Naive B cell (primary cell): ENCODE measurements around the gene MAZ. TPM values are rescaled to one million over a fixed set of nuclear protein-coding genes. Genes with fewer than 3 reads are reported as not detected.

Source experiments
- ATAC-seq, 2 donors: fragments of 150-1000 bp; cut with Tn5 transposase; 2 replicates each; pipeline ENCODE4 v1.10.0; 2021; ENCODE audit warnings: low read depth in 2 of 2, mild to moderate bottlenecking in 2 of 2, moderate library complexity in 2 of 2
- DNase-seq: peaks from one replicate; pipeline ENCODE4 v3.0.0; 2022
- H3K27ac Mint-ChIP-seq, 6 donors: one replicate each; pipeline ENCODE4 v1.8.0; 2020 to 2022; ENCODE audit warnings: mild to moderate bottlenecking in 6 of 6, mixed read lengths in 6 of 6, moderate library complexity in 5 of 6, inconsistent platforms in 2 of 6
- H3K27me3 Mint-ChIP-seq, 3 donors: one replicate each; pipeline ENCODE4 v1.8.0; 2021 to 2022; ENCODE audit warnings: mixed read lengths in 3 of 3, mild to moderate bottlenecking in 1 of 3
- H3K36me3 Mint-ChIP-seq, 2 donors: one replicate each; pipeline ENCODE4 v1.8.0; 2020 to 2022; ENCODE audit warnings: mixed read lengths in 2 of 2, inconsistent platforms in 1 of 2, mild to moderate bottlenecking in 1 of 2
- H3K4me1 Mint-ChIP-seq, 3 donors: one replicate each; pipeline ENCODE4 v1.8.0; 2020 to 2022; ENCODE audit warnings: mixed read lengths in 3 of 3, inconsistent platforms in 1 of 3, mild to moderate bottlenecking in 1 of 3, moderate library complexity in 1 of 3
- H3K4me3 Mint-ChIP-seq, 8 donors: one replicate each; pipeline ENCODE4 v1.8.0; 2020 to 2022; ENCODE audit warnings: mild to moderate bottlenecking in 8 of 8, mixed read lengths in 8 of 8, moderate library complexity in 8 of 8, inconsistent platforms in 2 of 8
- H3K9me3 Mint-ChIP-seq, 7 donors: one replicate each; pipeline ENCODE4 v1.8.0; 2020 to 2022; ENCODE audit warnings: mixed read lengths in 7 of 7, mild to moderate bottlenecking in 5 of 7, inconsistent platforms in 2 of 7, moderate library complexity in 1 of 7
- polyA plus RNA-seq, 6 donors: library from polyadenylated mRNA; unstranded; fragments of 300-500 nt; fragmentation: Illumina TruSeq; gene quantifications; one replicate each; pipeline ENCODE4 v1.2.3, GENCODE V29; 2021; ENCODE audit warnings: low read depth in 6 of 6

MAZ gene
- polyA plus RNA-seq, 6 donors from 2014 or later, result 16.1 to 30.6 (median 23.2) TPM

- peak in 1 of 2 donors; percentile 6 for ATAC-seq
- Mint-ChIP-seq H3K27me3 (peaks cover 0 to 11% (median 6%) of the 10 kb centered on the region in 3 donors), H3K9me3 (no peaks in the 10 kb centered on the region), H3K4me1 (peaks cover 54 to 73% (median 67%) of the 10 kb centered on the region in 3 donors), H3K4me3 (peak overlapping the region; percentile 87 to 100 (median 98)), H3K36me3 (no peaks in the 10 kb centered on the region), H3K27ac (peak overlapping the region in 4 of 6 donors; percentile 92 to 99 (median 97))
- DNase-seq, result no peak
Observed at GRCh38 chr16:29815032-29815721, 8.8 kb downstream of the MAZ start.

GRCh38 chr16:29815793-29816693, 9.7 kb downstream of the MAZ start, which contains the start of gene PAGR1:
Gene PAGR1 (plus strand): TSS chr16:29816152. CDS start chr16:29816526, 374 bp downstream.
- DNase-seq (peak; percentile 98), ATAC-seq (peak; percentile 74 to 76)
- Mint-ChIP-seq H3K27ac (peak within 1 kb of the TSS; percentile 92 to 99 (median 98)), H3K9me3 (no peaks in the 10 kb centered on the region), H3K4me3 (peak within 1 kb of the TSS; percentile 87 to 100 (median 98)), H3K36me3 (no peaks in the 10 kb centered on the region), H3K27me3 (peaks cover 0 to 11% (median 6%) of the 10 kb centered on the region in 3 donors), H3K4me1 (peaks cover 53 to 73% (median 67%) of the 10 kb centered on the region in 3 donors)

DNA sequence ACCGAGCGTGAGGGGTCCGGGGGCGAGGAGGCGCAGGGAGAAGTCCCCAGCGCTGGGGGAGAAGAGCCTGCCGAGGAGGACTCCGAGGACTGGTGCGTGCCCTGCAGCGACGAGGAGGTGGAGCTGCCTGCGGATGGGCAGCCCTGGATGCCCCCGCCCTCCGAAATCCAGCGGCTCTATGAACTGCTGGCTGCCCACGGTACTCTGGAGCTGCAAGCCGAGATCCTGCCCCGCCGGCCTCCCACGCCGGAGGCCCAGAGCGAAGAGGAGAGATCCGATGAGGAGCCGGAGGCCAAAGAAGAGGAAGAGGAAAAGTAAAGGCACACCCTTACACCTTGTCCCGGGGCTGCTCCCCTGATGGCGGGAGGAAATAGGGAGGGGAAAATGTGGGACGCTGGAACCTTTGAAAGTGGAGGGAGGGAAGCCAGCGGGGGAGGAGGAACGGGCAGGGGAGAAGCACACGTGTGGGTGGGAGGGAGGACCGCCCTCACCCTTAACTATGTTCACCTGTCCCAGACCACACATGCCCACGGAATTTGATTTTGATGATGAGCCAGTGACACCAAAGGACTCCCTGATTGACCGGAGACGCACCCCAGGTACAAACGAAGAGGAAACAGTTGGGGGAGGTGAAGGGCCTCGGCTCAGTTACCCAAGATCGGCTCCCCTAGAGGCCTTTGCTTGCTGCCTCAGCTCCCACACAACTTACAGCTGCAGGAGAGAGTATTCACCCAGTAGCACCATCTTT, 10.5 kb downstream of the MAZ start:
- ATAC-seq, result no peak
- H3K36me3 Mint-ChIP-seq, result no peaks in the 10 kb centered on the region

GRCh38 chr16:29818082-29818481, 11.8 kb downstream of the MAZ start:
- no peaks in the 10 kb centered on the region for H3K36me3 Mint-ChIP-seq

More for the DNA sequence above, 10.5 kb downstream of the MAZ start:
- Mint-ChIP-seq H3K9me3 (no peaks in the 10 kb centered on the region), H3K4me3 (peak overlapping the region; percentile 87 to 100 (median 98)), H3K4me1 (peaks cover 48 to 73% (median 66%) of the 10 kb centered on the region in 3 donors), H3K27ac (peak overlapping the region; percentile 58 to 99 (median 85)), H3K27me3 (peaks cover 0 to 5% (median under 1%) of the 10 kb centered on the region in 3 donors)
- DNase-seq, result peak; percentile 23

GRCh38 chr16:29819506-29819905, 13.2 kb downstream of the MAZ start:
- Mint-ChIP-seq H3K4me1 (peaks cover 43 to 82% (median 68%) of the 10 kb centered on the region in 3 donors), H3K27ac (peak overlapping the region in 3 of 6 donors; percentile 65 to 89 (median 80)), H3K4me3 (peak overlapping the region; percentile 87 to 98 (median 94)), H3K36me3 (no peaks in the 10 kb centered on the region), H3K9me3 (no peaks in the 10 kb centered on the region), H3K27me3 (no peaks in the 10 kb centered on the region)
- DNase-seq, result no peak
- no peak for ATAC-seq

More at GRCh38 chr16:29818082-29818481, 11.8 kb downstream of the MAZ start:
- Mint-ChIP-seq H3K4me1 (peaks cover 45 to 83% (median 69%) of the 10 kb centered on the region in 3 donors), H3K27me3 (no peaks in the 10 kb centered on the region), H3K27ac (peak overlapping the region in 1 of 6 donors; percentile 71), H3K9me3 (no peaks in the 10 kb centered on the region), H3K4me3 (peak overlapping the region; percentile 37 to 94 (median 80))
- DNase-seq (no peak), ATAC-seq (no peak)

DNA sequence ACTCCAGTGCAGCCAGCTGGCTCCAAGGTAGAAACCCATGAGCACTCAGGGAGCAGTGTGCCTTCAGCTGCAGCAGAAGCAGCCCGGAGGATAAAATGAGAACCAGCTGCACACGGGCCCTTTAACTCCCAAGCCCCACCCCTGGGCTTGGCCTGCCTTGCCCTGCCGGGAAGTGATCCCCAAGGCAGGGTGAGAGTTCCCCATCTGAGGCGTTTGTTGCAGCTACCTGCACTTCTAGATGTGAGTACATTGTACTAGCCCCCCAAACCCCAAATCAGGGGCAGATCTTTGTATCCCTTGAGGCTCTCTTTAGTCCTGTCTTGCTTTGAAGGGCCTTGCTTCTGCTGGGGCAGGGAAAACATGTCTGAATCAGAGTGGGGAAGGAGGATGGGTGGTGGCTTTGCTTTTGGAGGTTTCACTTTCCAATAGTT, 14.0 kb downstream of the MAZ start, which contains the start of gene MVP:
MVP (plus strand) TSS at position 192 of the 431 bp plus-strand sequence. CDS start 10,088 bp downstream, outside the sequence.
- ATAC-seq (peak; percentile 5 to 8), DNase-seq (peak; percentile 47)
- Mint-ChIP-seq H3K27me3 (no peaks in the 10 kb centered on the region), H3K4me3 (peak within 1 kb of the TSS; percentile 87 to 98 (median 94)), H3K9me3 (no peaks in the 10 kb centered on the region), H3K27ac (peak within 1 kb of the TSS; percentile 87 to 97 (median 93)), H3K36me3 (no peaks in the 10 kb centered on the region), H3K4me1 (peaks cover 40 to 80% (median 64%) of the 10 kb centered on the region in 3 donors)

DNA sequence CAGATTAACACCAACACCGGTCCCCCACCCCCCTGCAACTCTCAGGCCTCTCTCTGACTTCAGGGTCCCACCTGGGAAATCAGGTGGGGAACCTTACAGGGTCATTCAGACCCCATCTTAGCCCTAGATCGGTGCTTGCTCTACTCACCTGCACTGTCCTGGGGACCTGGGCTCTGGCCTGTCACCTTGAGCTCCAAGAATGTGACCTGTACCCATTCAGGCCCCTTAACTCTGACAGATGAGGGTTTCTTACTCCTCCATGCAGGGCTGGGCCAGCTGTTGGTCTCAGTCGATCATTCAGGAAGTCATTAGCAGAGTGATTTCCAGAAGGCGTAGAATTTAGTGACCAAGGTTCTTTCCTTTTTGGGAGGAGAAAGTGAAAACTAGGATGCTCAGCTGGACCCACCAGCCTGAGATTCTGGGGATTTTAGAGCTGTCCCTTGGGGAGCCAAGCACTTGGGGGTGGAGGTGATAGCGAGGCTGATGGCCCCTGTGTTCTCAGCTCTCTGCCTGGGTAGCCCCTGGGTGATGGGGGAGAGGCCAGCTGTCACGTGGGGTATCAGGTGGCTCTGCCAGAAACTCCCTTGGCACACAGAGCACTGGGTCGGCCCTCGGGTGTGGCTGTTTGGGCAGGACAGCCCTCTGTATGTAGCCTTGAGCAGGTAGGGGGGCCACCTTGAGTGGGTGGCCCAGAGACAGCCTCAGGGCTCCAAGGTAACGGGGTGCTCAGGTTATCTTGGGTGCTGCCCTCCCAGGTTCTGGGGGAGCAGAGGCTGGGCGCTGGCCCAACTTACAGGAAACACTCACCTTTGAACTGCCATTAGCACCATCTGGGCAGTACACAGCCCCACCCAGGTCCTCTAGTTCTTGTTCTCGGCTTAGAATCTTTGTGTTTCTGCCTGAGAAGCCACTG, 14.7 kb downstream of the MAZ start:
- Mint-ChIP-seq H3K36me3 (no peaks in the 10 kb centered on the region), H3K27me3 (no peaks in the 10 kb centered on the region), H3K4me3 (peak overlapping the region; percentile 87 to 98 (median 94)), H3K4me1 (peaks cover 41 to 79% (median 65%) of the 10 kb centered on the region in 3 donors), H3K27ac (peak overlapping the region; percentile 87 to 97 (median 93)), H3K9me3 (no peaks in the 10 kb centered on the region)
- ATAC-seq (peak; percentile 46 to 55), DNase-seq (peak; percentile 41)

GRCh38 chr16:29821643-29822115, 15.3 kb downstream of the MAZ start:
- H3K4me3 Mint-ChIP-seq, result peak overlapping the region; percentile 87 to 98 (median 94)
- no peaks in the 10 kb centered on the region for H3K27me3 Mint-ChIP-seq
- H3K27ac Mint-ChIP-seq, result peak overlapping the region; percentile 81 to 95 (median 90)
- no peaks in the 10 kb centered on the region for H3K36me3 Mint-ChIP-seq
- H3K4me1 Mint-ChIP-seq, result peaks cover 41 to 78% (median 62%) of the 10 kb centered on the region in 3 donors
- DNase-seq, result no peak
- ATAC-seq, result no peak
- H3K9me3 Mint-ChIP-seq, result no peaks in the 10 kb centered on the region

GRCh38 chr16:29824589-29825144, 18.3 kb downstream of the MAZ start:
- ATAC-seq, result no peak
- Mint-ChIP-seq H3K27me3 (no peaks in the 10 kb centered on the region), H3K4me1 (peaks cover 26 to 63% (median 33%) of the 10 kb centered on the region in 3 donors), H3K4me3 (peak overlapping the region in 2 of 8 donors; percentile 17 to 68), H3K9me3 (no peaks in the 10 kb centered on the region), H3K36me3 (no peaks in the 10 kb centered on the region), H3K27ac (peak overlapping the region in 2 of 6 donors; percentile 18 to 38)
- DNase-seq, result no peak

DNA sequence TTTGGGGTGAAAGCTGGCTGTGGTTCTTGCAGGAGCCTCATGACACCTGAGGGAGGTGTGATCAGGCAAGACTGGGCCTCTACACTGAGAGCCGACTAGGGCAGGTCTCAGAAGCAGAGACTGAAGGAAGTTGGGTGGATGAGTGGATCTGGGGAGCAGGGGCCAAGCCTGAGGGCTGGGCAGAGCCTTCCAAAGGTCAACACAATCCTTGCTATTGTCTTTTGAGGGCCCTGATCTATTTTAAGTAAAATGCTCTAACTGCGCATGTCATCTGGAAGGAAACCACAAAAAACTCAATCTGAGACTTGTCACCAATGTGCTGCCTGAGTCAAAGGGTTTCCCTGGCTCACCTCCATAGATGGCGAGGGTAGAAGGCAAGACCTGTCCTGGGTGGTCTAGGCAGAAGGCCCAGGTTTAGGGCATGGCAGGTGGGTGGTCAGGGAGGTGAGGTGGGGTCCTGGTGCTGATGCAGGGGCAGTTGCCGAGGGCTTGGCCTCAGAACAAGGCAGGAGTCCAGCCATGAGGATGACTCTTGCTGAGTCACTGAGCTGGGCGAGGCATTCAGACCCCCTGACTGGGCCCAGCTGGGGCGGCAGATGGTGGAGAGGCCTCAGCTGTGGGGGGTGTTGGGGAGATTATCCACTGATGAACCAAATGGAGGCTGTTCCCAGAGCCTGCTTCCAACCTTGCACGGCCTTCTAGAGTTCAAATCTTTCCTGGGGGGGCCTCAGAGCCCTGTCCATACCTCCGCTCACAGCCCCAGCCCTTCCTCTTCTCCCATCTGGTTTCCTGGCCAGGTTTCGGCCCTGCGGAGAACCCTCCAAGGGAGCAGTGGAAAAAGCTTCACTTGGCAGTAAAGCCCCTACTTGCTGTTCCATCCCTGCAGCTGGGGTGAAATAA, 19.1 kb downstream of the MAZ start:
- ATAC-seq, result no peak
- Mint-ChIP-seq H3K27ac (peak overlapping the region in 3 of 6 donors; percentile 10 to 48 (median 31)), H3K4me3 (peak overlapping the region in 2 of 8 donors; percentile 17 to 68), H3K9me3 (no peaks in the 10 kb centered on the region), H3K36me3 (no peaks in the 10 kb centered on the region), H3K4me1 (peaks cover 20 to 56% (median 31%) of the 10 kb centered on the region in 3 donors), H3K27me3 (no peaks in the 10 kb centered on the region)
- no peak for DNase-seq

DNA sequence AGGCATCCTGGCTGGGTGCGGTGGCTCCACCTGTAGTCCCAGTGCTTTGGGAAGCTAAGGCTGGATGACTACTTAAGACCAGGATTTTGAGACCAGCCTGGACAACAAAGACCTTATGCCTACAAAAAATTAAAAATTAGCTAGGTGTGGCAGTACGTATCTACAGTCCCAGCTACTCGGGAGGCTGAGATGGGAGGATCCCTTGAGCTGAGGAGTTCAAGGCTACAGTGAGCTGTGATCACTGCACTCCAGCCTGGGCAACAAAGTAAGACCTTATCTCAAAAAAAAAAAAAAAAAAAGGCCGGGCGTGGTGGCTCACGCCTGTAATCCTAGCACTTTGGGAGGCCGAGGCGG, 20.0 kb downstream of the MAZ start:
- Mint-ChIP-seq H3K36me3 (no peaks in the 10 kb centered on the region), H3K27me3 (no peaks in the 10 kb centered on the region), H3K27ac (no peak overlapping the region), H3K4me3 (no peak overlapping the region), H3K9me3 (no peaks in the 10 kb centered on the region), H3K4me1 (peaks cover 13 to 47% (median 29%) of the 10 kb centered on the region in 3 donors)
- no peak for ATAC-seq
- no peak for DNase-seq
